ENCODE data around the gene GTF2F2. TPM values are rescaled to one million over a fixed set of nuclear protein-coding genes. Genes with fewer than 3 reads are reported as not detected.
A peak's percentile ranks its signal among the peaks of the same experiment; 100 is the strongest.

The GTF2F2 gene
- total and polyA plus RNA-seq, 2 experiments from 2014 or later, result 15.5 to 21.3 TPM

DNA sequence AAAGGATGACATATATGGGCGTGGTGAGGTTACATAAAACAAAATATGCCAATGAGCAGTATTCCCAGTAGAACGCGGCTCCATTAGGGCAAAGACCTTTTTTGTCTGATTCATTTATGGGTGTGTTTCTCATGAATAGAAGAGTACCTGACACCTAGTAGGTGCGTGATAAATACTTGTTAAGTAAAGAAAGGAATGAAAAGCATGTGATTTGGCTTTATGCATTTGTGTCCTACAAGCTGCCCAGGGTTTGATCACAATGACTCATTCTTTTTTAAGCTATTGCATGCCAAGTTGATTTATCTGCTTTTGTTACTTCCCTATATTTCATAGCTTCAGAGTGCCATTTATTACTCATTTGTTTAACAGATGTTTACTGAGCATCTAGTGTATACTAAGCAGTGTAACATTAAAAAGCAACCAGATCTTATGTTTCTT, 99.6 kb downstream of the GTF2F2 start:
- DNase-seq (ENCODE audit: low read depth in 1 of 2, low spot score in 1 of 2), result peak in 1 of 2 donors; percentile 46

DNA sequence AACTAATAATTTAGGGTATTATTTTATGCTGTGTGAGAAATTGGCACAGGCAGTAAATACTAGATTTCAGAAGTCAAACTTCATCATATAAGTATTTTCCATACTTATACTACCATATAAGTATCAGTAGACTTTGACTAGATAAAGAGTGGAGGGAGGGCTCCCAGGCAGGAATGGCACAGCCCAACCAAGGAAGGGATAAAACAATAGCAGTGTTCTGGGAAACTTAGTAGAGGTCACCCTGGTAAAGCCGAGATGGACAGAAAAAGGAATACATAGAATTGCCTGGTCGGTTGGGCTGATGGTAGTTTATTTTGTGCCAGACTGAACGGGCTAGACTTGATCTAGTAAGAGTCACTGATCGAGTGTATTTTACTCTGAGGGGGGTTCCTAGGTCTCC, 100.1 kb downstream of the GTF2F2 start:
- no peak for DNase-seq (ENCODE audit: low read depth in 1 of 2, low spot score in 1 of 2)
- Histone ChIP-seq H3K27ac (no peak overlapping the region), H3K36me3 (no peaks in the 10 kb centered on the region), H3K4me3 (no peak overlapping the region), H3K9me3 (ENCODE audit: low read depth) (no peaks in the 10 kb centered on the region), H3K4me1 (ENCODE audit: low read depth) (no peaks in the 10 kb centered on the region), H3K27me3 (no peaks in the 10 kb centered on the region)
- TF ChIP-seq, protein P1, sequence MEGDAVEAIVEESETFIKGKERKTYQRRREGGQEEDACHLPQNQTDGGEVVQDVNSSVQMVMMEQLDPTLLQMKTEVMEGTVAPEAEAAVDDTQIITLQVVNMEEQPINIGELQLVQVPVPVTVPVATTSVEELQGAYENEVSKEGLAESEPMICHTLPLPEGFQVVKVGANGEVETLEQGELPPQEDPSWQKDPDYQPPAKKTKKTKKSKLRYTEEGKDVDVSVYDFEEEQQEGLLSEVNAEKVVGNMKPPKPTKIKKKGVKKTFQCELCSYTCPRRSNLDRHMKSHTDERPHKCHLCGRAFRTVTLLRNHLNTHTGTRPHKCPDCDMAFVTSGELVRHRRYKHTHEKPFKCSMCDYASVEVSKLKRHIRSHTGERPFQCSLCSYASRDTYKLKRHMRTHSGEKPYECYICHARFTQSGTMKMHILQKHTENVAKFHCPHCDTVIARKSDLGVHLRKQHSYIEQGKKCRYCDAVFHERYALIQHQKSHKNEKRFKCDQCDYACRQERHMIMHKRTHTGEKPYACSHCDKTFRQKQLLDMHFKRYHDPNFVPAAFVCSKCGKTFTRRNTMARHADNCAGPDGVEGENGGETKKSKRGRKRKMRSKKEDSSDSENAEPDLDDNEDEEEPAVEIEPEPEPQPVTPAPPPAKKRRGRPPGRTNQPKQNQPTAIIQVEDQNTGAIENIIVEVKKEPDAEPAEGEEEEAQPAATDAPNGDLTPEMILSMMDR (IDR thresholded peaks at IDR 0.05; ENCODE audit: low read depth, low read length), result no peak

More for the DNA sequence above, 99.6 kb downstream of the GTF2F2 start:
- no peak overlapping the region for H3K27ac ChIP-seq
- no peaks in the 10 kb centered on the region for H3K4me1 ChIP-seq (ENCODE audit: low read depth)
- no peaks in the 10 kb centered on the region for H3K27me3 ChIP-seq
- H3K9me3 ChIP-seq (ENCODE audit: low read depth), result no peaks in the 10 kb centered on the region
- no peak overlapping the region for H3K4me3 ChIP-seq
- H3K36me3 ChIP-seq, result no peaks in the 10 kb centered on the region
- TF ChIP-seq, protein P1 (IDR thresholded peaks at IDR 0.05; ENCODE audit: low read depth, low read length), result no peak

GRCh38 chr13:45222516-45222915, 102.2 kb downstream of the GTF2F2 start:
- H3K9me3 ChIP-seq (ENCODE audit: low read depth), result no peaks in the 10 kb centered on the region
- no peaks in the 10 kb centered on the region for H3K36me3 ChIP-seq
- no peaks in the 10 kb centered on the region for H3K27me3 ChIP-seq
- H3K4me1 ChIP-seq (ENCODE audit: low read depth), result no peaks in the 10 kb centered on the region
- H3K27ac ChIP-seq, result no peak overlapping the region
- DNase-seq (ENCODE audit: low read depth in 1 of 2, low spot score in 1 of 2), result no peak
- H3K4me3 ChIP-seq, result no peak overlapping the region
- TF ChIP-seq, protein P1 (IDR thresholded peaks at IDR 0.05; ENCODE audit: low read depth, low read length), result no peak

GRCh38 chr13:45222919-45223318, 102.6 kb downstream of the GTF2F2 start:
- Histone ChIP-seq H3K27ac (no peak overlapping the region), H3K4me1 (ENCODE audit: low read depth) (no peaks in the 10 kb centered on the region), H3K9me3 (ENCODE audit: low read depth) (no peaks in the 10 kb centered on the region), H3K4me3 (no peak overlapping the region), H3K36me3 (no peaks in the 10 kb centered on the region), H3K27me3 (no peaks in the 10 kb centered on the region)
- no peak for DNase-seq (ENCODE audit: low read depth in 1 of 2, low spot score in 1 of 2)
- TF ChIP-seq, protein P1 (IDR thresholded peaks at IDR 0.05; ENCODE audit: low read depth, low read length), result no peak

DNA sequence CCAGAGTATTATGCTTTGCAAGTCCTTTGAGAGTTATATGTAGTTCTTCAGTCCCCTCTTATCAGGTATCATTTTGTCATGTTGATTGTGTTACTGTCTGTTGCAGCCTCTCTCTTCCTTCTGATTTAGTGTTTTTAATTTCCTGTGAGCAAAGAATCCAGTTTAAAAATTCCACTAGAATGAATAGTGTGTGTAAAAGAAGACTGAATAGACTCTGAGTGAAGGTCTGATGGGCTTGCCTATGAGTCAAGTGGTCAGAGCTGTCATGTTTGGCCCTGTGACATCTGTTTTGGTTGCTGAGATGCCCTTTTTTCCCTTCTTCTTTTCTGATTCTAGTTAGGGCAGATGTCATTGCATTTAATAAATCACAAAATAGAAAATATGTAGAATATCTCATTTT, 103.9 kb downstream of the GTF2F2 start:
- H3K36me3 ChIP-seq, result no peaks in the 10 kb centered on the region
- no peak overlapping the region for H3K27ac ChIP-seq
- TF ChIP-seq, protein P1 (IDR thresholded peaks at IDR 0.05; ENCODE audit: low read depth, low read length), result no peak
- no peak overlapping the region for H3K4me3 ChIP-seq
- DNase-seq (ENCODE audit: low read depth in 1 of 2, low spot score in 1 of 2), result no peak
- no peaks in the 10 kb centered on the region for H3K9me3 ChIP-seq (ENCODE audit: low read depth)
- H3K27me3 ChIP-seq, result no peaks in the 10 kb centered on the region
- H3K4me1 ChIP-seq (ENCODE audit: low read depth), result no peaks in the 10 kb centered on the region

DNA sequence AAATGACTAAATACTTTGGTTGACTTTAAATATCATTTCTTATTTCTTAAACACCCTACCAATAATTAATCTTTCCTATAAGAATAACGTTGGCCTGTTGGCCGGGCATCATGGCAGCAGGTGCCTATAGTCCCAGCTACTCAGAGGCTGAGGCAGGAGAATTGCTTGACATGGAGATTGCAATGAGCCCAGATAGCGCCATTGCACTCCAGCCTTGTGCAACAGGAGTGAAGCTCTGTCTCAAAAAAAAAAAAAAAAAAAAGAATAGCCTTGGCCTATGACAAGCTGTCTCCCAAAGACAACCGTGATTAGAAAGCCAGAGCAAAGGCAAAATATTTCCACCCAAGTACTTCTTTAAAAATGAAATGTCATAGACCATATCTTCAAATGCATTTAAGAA, 105.1 kb downstream of the GTF2F2 start:
- no peak for DNase-seq (ENCODE audit: low read depth in 1 of 2, low spot score in 1 of 2)
- no peaks in the 10 kb centered on the region for H3K4me1 ChIP-seq (ENCODE audit: low read depth)
- H3K27me3 ChIP-seq, result no peaks in the 10 kb centered on the region
- H3K4me3 ChIP-seq, result no peak overlapping the region
- H3K9me3 ChIP-seq (ENCODE audit: low read depth), result no peaks in the 10 kb centered on the region
- TF ChIP-seq, protein P1 (IDR thresholded peaks at IDR 0.05; ENCODE audit: low read depth, low read length), result no peak
- no peaks in the 10 kb centered on the region for H3K36me3 ChIP-seq
- no peak overlapping the region for H3K27ac ChIP-seq
